Transverse colon (tissue), 3 donors: ENCODE data around the gene NCK1.

ENCODE experiments used
- CTCF ChIP-seq, 5 experiments: fragments of 200-600 bp in 3 of 5; fragments of 450-650 bp in 2 of 5; sonication (generic) in 3 of 5; IDR thresholded peaks; 1 replicate in 2 of 5; 2 replicates in 3 of 5; pipeline ENCODE4 v1.5.1; 2016 to 2017; ENCODE audit warnings: antibody characterized with exemption in 5 of 5, inconsistent platforms in 3 of 5, mild to moderate bottlenecking in 2 of 5, moderate library complexity in 1 of 5
- EP300 ChIP-seq: sonication (generic); formaldehyde crosslinking; IDR thresholded peaks from one replicate; pipeline ENCODE4 v1.6.1; 2017; ENCODE audit warnings: antibody characterized with exemption, low read depth
- POLR2A ChIP-seq: fragments of 450-650 bp; IDR thresholded peaks from one replicate; pipeline ENCODE4 v1.6.1; 2016; ENCODE audit warnings: antibody characterized with exemption, mild to moderate bottlenecking, moderate library complexity

GRCh38 chr3:136835813-136836510 is 26.0 kb upstream of the NCK1 start:
- no peak for TF ChIP-seq POLR2A
- no peak for TF ChIP-seq CTCF (IDR thresholded peaks at IDR 0.05)
- no peak for TF ChIP-seq EP300
